ENCODE measurements around the gene PCCA.

- TF ChIP-seq PATZ1 (CRISPR knock-in tag; IDR thresholded peaks at IDR 0.05; ENCODE audit: borderline replicate concordance) (no peak), ZNF8 (CRISPR knock-in tag; IDR thresholded peaks at IDR 0.05) (no peak)
These were observed 51.5 kb downstream of the PCCA start for GRCh38 chr13:100140441-100140840.

Data from SK-N-SH treated with all-trans-retinoic acid at 6 μM for 48 hours (cell line).